Liver (tissue), 3 donors: Measurements from ENCODE around the gene MFSD6.

Experiments used
- CTCF ChIP-seq: fragments of 150-350 bp; IDR thresholded peaks from 2 replicates; pipeline ENCODE4 v1.5.1; 2017; ENCODE audit warnings: improper control_type of control experiment, low read depth, low read length; ENCODE audit not compliant: missing input control
- EGR1 ChIP-seq, 2 donors: IDR thresholded peaks; 2 replicates each; pipeline ENCODE4 v1.6.1; 2016 to 2018; ENCODE audit warnings: antibody characterized with exemption in 2 of 2, low read depth in 2 of 2
- GABPA ChIP-seq, 2 donors: IDR thresholded peaks in 1 of 2; conservative IDR thresholded peaks in 1 of 2; 2 replicates each; pipeline ENCODE4 v1.6.1; 2016; ENCODE audit warnings: antibody characterized with exemption in 2 of 2, mild to moderate bottlenecking in 1 of 2, moderate library complexity in 1 of 2
- MAX ChIP-seq: IDR thresholded peaks from 2 replicates; pipeline ENCODE4 v1.6.1; 2016; ENCODE audit warnings: antibody characterized with exemption
- NR2F2 ChIP-seq: IDR thresholded peaks from 2 replicates; pipeline ENCODE4 v1.6.1; 2016; ENCODE audit warnings: antibody characterized with exemption
- RAD21 ChIP-seq, 2 donors: IDR thresholded peaks; 2 replicates each; pipeline ENCODE4 v1.6.1; 2016; ENCODE audit warnings: antibody characterized with exemption in 2 of 2, mild to moderate bottlenecking in 2 of 2
- REST ChIP-seq: IDR thresholded peaks from 2 replicates; pipeline ENCODE4 v1.6.1; 2016; ENCODE audit warnings: antibody characterized with exemption, mild to moderate bottlenecking
- SP1 ChIP-seq: IDR thresholded peaks from 2 replicates; pipeline ENCODE4 v1.6.1; 2018; ENCODE audit warnings: antibody characterized with exemption, mild to moderate bottlenecking
- YY1 ChIP-seq: IDR thresholded peaks from 2 replicates; pipeline ENCODE4 v1.6.1; 2016; ENCODE audit warnings: antibody characterized with exemption, mild to moderate bottlenecking
- donor health status: healthy.
- donor health status: healthy.

- no peak for TF ChIP-seq REST
- TF ChIP-seq CTCF = no peak
- TF ChIP-seq RAD21 (IDR thresholded peaks at IDR 0.05) = no peak
- no peak for TF ChIP-seq GABPA (IDR thresholded peaks at IDR 0.05 in 1 of 2, conservative IDR thresholded peaks at IDR 0.05 in 1 of 2)
- no peak for TF ChIP-seq MAX
- no peak for TF ChIP-seq EGR1 (IDR thresholded peaks at IDR 0.05; ENCODE audit: low read depth in 2 of 2)
- no peak for TF ChIP-seq YY1
- no peak for TF ChIP-seq SP1
- no peak for TF ChIP-seq NR2F2
Measured at GRCh38 chr2:190546734-190547133, 138.6 kb downstream of the MFSD6 start.
